ENCODE measurements around the gene OTUD7B.
"Not testable (repeated sequence)": the region's sequence is repeated elsewhere in the genome, so short reads cannot be mapped to it uniquely, and the experiment has no call there.

The OTUD7B gene

GRCh38 chr1:150010393-150011115 is at the start of gene OTUD7B:
Gene OTUD7B, minus strand, starts transcription at chr1:150010726. Its CDS starts 33,216 bp downstream, at chr1:149977510.
- peak; percentile 37 to 54 (median 50) for DNase-seq

- DNase-seq, result no peak
Measured at GRCh38 chr1:150060260-150060659, 49.7 kb upstream of the OTUD7B start.

- DNase-seq, result no peak
Measured at GRCh38 chr1:150056407-150056806, 45.9 kb upstream of the OTUD7B start.

- not testable (repeated sequence) for DNase-seq
Measured at GRCh38 chr1:150055507-150055906, 45.0 kb upstream of the OTUD7B start.

- no peak for DNase-seq
Measured at GRCh38 chr1:150053926-150054325, 43.4 kb upstream of the OTUD7B start.

- DNase-seq, result not testable (repeated sequence)
Measured at GRCh38 chr1:150051905-150052412, 41.4 kb upstream of the OTUD7B start.

- DNase-seq, result no peak
Measured at GRCh38 chr1:150051089-150051373, 40.5 kb upstream of the OTUD7B start.

- no peak for DNase-seq
Measured at GRCh38 chr1:150049926-150050325, 39.4 kb upstream of the OTUD7B start.

GRCh38 chr1:150034336-150034735 is 23.8 kb upstream of the OTUD7B start:
- DNase-seq, result no peak

GRCh38 chr1:150028322-150028721 is 17.8 kb upstream of the OTUD7B start:
- no peak for DNase-seq

GRCh38 chr1:150024156-150024555 is 13.6 kb upstream of the OTUD7B start:
- no peak for DNase-seq

GRCh38 chr1:150022357-150022756 is 11.8 kb upstream of the OTUD7B start:
- DNase-seq, result no peak

- no peak for DNase-seq
Measured at GRCh38 chr1:150021191-150021694, 10.7 kb upstream of the OTUD7B start.

GRCh38 chr1:150020711-150021110 is 10.2 kb upstream of the OTUD7B start:
- no peak for DNase-seq

- DNase-seq, result no peak
Measured at GRCh38 chr1:150018165-150018564, 7.6 kb upstream of the OTUD7B start.

- no peak for DNase-seq
Measured at GRCh38 chr1:150017206-150017750, 6.8 kb upstream of the OTUD7B start.

- DNase-seq, result no peak
Measured at GRCh38 chr1:150015651-150016131, 5.2 kb upstream of the OTUD7B start.

- DNase-seq, result no peak
Measured at GRCh38 chr1:150012611-150013010, 2.1 kb upstream of the OTUD7B start.

- DNase-seq, result peak in 1 of 4 experiments; percentile 34
Measured at GRCh38 chr1:150009604-150010392, 728 bp downstream of the OTUD7B start.

GRCh38 chr1:150008699-150009098 is 1.8 kb downstream of the OTUD7B start:
- DNase-seq, result no peak

GRCh38 chr1:150006881-150007421 is 3.6 kb downstream of the OTUD7B start:
- DNase-seq, result no peak

GRCh38 chr1:150005606-150006005 is 4.9 kb downstream of the OTUD7B start:
- no peak for DNase-seq

- no peak for DNase-seq
Measured at GRCh38 chr1:150003801-150004200, 6.7 kb downstream of the OTUD7B start.

Measured in activated CD4-positive, CD25-positive, alpha-beta regulatory T cell (primary cell).